GM21619 (cell line): ENCODE data around the gene SLC30A10.
"Not testable (repeated sequence)": the region's sequence is repeated elsewhere in the genome, so short reads cannot be mapped to it uniquely, and the experiment has no call there.

Experiments
- ATAC-seq: cut with Tn5 transposase; IDR thresholded peaks from one replicate; pipeline ENCODE4 v1.9.1; 2021; ENCODE audit not compliant: unreplicated experiment

Gene SLC30A10

GRCh38 chr1:219897914-219898313, 30.4 kb downstream of the SLC30A10 start:
- no peak for ATAC-seq

DNA sequence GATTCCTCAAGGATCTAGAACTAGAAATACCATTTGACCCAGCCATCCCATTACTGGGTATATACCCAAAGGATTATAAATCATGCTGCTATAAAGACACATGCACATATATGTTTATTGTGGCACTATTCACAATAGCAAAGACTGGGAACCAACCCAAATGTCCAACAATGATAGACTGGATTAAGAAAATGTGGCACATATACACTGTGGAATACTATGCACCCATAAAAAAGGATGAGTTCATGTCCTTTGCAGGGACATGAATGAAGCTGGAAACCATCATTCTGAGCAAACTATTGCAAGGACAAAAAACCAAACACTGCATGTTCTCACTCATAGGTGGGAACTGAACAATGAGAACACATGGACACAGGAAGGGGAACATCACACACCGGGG, 36.1 kb downstream of the SLC30A10 start:
- ATAC-seq: not testable (repeated sequence)

DNA sequence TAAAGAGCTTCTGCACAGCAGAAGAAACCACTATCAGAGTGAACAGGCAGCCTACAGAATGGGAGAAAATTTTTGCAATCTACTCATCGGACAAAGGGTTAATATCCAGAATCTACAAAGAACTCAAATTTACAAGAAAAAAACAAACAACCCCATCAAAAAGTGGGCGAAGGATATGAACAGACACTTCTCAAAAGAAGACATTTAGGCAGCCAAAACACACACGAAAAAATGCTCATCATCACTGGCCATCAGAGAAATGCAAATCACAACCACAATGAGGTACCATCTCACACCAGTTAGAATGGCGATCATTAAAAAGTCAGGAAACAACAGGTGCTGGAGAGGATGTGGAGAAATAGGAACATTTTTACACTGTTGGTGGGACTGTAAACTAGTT, 36.5 kb downstream of the SLC30A10 start:
- not testable (repeated sequence) for ATAC-seq

DNA sequence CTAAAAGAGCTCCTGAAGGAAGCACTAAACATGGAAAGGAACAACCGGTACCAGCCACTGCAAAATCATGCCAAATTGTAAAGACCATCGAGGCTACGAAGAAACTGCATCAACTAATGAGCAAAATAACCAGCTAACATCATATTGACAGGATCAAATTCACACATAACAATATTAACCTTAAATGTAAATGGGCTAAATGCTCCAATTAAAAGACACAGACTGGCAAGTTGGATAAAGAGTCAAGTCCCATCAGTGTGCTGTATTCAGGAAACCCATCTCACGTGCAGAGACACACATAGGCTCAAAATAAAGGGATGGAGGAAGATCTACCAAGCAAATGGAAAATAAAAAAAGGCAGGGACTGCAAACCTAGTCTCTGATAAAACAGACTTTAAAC, 39.7 kb downstream of the SLC30A10 start:
- not testable (repeated sequence) for ATAC-seq

- no peak for ATAC-seq
Measured at GRCh38 chr1:219885680-219886079, 42.7 kb downstream of the SLC30A10 start.

DNA sequence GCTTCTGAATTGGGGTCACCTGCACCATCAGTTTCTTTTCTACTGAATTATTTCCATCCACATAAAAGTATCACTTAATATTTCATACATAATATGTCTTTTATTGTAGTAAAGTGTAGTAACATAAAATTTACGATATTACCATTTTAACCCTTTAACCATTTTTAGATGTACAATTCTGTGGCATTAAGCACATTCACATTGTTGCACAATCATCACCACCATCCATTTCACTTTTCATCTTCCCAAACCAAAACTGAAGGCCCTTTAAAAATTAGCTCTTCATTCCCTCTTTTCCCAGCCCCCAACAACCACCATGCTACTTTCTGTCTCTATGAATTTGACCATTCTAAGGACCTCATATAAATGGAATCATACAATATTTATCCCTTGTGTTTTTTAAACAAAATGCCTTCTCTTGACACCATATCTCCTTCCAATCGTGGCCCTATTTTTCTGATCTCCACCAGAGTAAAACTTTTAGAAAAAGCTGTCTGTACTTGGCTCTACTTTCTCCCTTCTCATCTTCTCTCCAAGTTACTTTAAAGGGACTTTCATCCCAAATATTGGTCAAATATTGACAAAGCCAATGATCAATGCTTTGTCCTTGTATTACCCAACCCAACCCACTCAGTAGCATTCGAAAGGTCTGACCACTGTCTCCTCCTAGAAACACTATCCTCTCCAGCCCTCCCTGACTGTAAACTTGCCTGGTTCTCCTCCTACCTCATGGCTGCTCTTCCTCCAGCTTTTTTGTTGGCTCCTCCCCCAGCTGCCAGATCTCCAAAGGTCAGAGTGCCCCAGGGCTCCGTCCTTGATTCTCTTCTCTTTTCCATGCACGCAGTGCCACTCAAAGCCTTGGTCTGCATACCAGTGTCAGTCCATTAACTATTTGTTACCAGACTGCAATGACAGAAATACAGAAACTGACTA, 44.7 kb downstream of the SLC30A10 start:
- no peak for ATAC-seq

GRCh38 chr1:219882755-219883154, 45.6 kb downstream of the SLC30A10 start:
- no peak for ATAC-seq

- ATAC-seq: no peak
Measured at GRCh38 chr1:219882096-219882495, 46.3 kb downstream of the SLC30A10 start.

- ATAC-seq: no peak
Measured at GRCh38 chr1:219880765-219881457, 47.4 kb downstream of the SLC30A10 start.

DNA sequence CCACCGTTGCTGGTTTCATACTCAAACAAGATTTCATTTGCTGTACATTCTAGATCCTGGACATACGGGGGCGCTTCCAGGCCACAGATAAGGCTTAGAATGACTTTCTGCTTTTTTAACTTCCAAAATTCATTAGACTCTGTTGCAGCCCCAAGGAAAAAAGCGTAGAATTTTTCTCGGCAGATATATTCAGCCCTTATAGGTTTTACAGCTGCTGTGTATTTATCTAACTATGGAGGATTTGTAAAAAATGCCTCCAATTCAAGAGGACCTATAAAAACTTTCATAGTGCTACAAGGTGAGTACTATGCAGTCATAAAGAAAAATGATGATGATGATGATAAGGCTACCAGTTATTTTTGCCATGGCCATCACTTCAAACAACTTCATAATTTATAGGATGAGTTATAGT, 51.6 kb downstream of the SLC30A10 start:
- no peak for ATAC-seq

DNA sequence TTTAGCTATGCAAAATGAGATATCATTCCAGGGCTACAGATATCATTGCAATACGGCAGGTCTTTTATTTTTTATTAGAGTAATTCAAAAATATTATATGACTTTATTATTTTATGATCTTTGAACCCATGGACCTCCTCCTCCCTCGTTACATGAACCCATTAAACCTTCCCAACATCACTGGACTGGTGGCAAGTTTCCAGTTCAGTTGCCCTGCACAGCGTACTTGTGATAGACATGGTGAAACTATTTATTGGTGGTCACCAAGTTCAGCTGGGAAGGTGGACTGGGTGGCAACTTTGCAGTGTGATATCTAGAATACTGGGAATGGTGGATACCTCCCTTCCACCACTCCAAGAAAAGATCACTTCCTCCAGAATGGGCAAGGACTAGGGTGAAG, 52.5 kb downstream of the SLC30A10 start:
- no peak for ATAC-seq

- not testable (repeated sequence) for ATAC-seq
Measured at GRCh38 chr1:219872538-219872937, 55.8 kb downstream of the SLC30A10 start.

GRCh38 chr1:219871427-219872057, 56.8 kb downstream of the SLC30A10 start:
- ATAC-seq: no peak

- not testable (repeated sequence) for ATAC-seq
Measured at GRCh38 chr1:219868615-219869014, 59.7 kb downstream of the SLC30A10 start.
